Measurements from ENCODE around the gene FBN2.
"Not testable (repeated sequence)": the region's sequence is repeated elsewhere in the genome, so short reads cannot be mapped to it uniquely, and the experiment has no call there.

FBN2 gene

GRCh38 chr5:128534726-128535125, 3.3 kb downstream of the FBN2 start:
- DNase-seq (ENCODE audit: low spot score): no peak

GRCh38 chr5:128532776-128533175, 5.3 kb downstream of the FBN2 start:
- DNase-seq (ENCODE audit: low spot score): no peak

- no peak for DNase-seq (ENCODE audit: low spot score)
Measured at GRCh38 chr5:128532127-128532526, 5.9 kb downstream of the FBN2 start.

- DNase-seq (ENCODE audit: low spot score): no peak
Measured at GRCh38 chr5:128528637-128529255, 9.3 kb downstream of the FBN2 start.

GRCh38 chr5:128528126-128528525, 9.9 kb downstream of the FBN2 start:
- no peak for DNase-seq (ENCODE audit: low spot score)

GRCh38 chr5:128527077-128527476, 11.0 kb downstream of the FBN2 start:
- no peak for DNase-seq (ENCODE audit: low spot score)

GRCh38 chr5:128522336-128522735, 15.7 kb downstream of the FBN2 start:
- DNase-seq (ENCODE audit: low spot score): no peak

GRCh38 chr5:128519827-128520226, 18.2 kb downstream of the FBN2 start:
- DNase-seq (ENCODE audit: low spot score): no peak

- no peak for DNase-seq (ENCODE audit: low spot score)
Measured at GRCh38 chr5:128516978-128517377, 21.1 kb downstream of the FBN2 start.

GRCh38 chr5:128513806-128514205, 24.2 kb downstream of the FBN2 start:
- no peak for DNase-seq (ENCODE audit: low spot score)

GRCh38 chr5:128512894-128513293, 25.2 kb downstream of the FBN2 start:
- no peak for DNase-seq (ENCODE audit: low spot score)

GRCh38 chr5:128506643-128507042, 31.4 kb downstream of the FBN2 start:
- no peak for DNase-seq (ENCODE audit: low spot score)

GRCh38 chr5:128503727-128504126, 34.3 kb downstream of the FBN2 start:
- not testable (repeated sequence) for DNase-seq (ENCODE audit: low spot score)

GRCh38 chr5:128498844-128499455, 39.1 kb downstream of the FBN2 start:
- DNase-seq (ENCODE audit: low spot score): peak; percentile 24

GRCh38 chr5:128494516-128494915, 43.5 kb downstream of the FBN2 start:
- DNase-seq (ENCODE audit: low spot score): no peak

- DNase-seq (ENCODE audit: low spot score): no peak
Measured at GRCh38 chr5:128493657-128494329, 44.3 kb downstream of the FBN2 start.

- DNase-seq (ENCODE audit: low spot score): no peak
Measured at GRCh38 chr5:128491291-128491690, 46.8 kb downstream of the FBN2 start.

- no peak for DNase-seq (ENCODE audit: low spot score)
Measured at GRCh38 chr5:128490761-128491160, 47.3 kb downstream of the FBN2 start.

- DNase-seq (ENCODE audit: low spot score): no peak
Measured at GRCh38 chr5:128487041-128487440, 51.0 kb downstream of the FBN2 start.

GRCh38 chr5:128483738-128484137, 54.3 kb downstream of the FBN2 start:
- DNase-seq (ENCODE audit: low spot score): no peak

GRCh38 chr5:128480906-128481633, 57.0 kb downstream of the FBN2 start:
- DNase-seq (ENCODE audit: low spot score): no peak

GRCh38 chr5:128480158-128480557, 57.9 kb downstream of the FBN2 start:
- DNase-seq (ENCODE audit: low spot score): no peak
